GM12872 (cell line): ENCODE measurements around the gene XKR8.

ENCODE experiments used
- TF ChIP-seq, protein P1 (sequence below): IDR thresholded peaks from 3 replicates; pipeline ENCODE4 v1.5.1; 2011; ENCODE audit warnings: low read depth, mild to moderate bottlenecking, low read length, moderate library complexity; ENCODE audit not compliant: insufficient read depth

Gene XKR8

DNA sequence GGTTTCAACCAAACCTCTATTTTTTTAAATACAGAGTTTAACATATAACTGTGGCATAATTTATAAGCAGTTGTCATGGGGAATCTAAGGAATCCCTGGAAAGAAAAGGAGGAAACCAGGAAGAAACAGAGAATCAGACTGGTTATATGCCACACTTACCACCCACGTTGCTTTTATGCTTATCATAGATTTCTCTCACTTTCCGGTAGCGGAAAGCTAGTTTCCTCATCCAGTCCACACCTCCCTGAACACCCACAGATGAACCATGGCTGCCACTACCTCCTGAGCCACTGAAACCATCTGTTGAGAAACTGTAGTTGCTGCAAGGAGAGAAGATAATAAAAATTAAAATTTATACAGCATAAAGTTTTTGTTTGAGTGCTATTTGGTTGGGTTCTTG lies 33.5 kb downstream of the XKR8 start:
- TF ChIP-seq, protein P1, sequence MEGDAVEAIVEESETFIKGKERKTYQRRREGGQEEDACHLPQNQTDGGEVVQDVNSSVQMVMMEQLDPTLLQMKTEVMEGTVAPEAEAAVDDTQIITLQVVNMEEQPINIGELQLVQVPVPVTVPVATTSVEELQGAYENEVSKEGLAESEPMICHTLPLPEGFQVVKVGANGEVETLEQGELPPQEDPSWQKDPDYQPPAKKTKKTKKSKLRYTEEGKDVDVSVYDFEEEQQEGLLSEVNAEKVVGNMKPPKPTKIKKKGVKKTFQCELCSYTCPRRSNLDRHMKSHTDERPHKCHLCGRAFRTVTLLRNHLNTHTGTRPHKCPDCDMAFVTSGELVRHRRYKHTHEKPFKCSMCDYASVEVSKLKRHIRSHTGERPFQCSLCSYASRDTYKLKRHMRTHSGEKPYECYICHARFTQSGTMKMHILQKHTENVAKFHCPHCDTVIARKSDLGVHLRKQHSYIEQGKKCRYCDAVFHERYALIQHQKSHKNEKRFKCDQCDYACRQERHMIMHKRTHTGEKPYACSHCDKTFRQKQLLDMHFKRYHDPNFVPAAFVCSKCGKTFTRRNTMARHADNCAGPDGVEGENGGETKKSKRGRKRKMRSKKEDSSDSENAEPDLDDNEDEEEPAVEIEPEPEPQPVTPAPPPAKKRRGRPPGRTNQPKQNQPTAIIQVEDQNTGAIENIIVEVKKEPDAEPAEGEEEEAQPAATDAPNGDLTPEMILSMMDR = no peak

DNA sequence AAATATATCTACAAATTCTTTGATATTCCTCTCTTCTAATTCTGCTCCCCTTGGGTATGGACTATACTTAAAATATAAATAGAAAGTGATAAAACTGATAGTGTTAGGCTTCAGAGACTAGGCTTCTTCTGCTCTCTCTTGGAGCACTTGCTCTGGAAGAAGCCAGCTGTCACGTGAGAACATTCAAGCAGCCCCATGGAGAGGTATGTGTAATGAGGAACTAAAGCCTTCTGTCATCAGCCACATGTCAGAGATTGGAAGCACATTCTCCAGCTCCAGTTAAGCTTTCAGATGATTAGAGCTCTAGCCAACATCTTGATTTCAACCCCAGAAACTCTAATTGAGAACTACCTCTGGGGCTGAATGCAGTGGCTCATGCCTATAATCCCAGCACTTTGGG lies 34.3 kb downstream of the XKR8 start:
- TF ChIP-seq, protein P1 = no peak

DNA sequence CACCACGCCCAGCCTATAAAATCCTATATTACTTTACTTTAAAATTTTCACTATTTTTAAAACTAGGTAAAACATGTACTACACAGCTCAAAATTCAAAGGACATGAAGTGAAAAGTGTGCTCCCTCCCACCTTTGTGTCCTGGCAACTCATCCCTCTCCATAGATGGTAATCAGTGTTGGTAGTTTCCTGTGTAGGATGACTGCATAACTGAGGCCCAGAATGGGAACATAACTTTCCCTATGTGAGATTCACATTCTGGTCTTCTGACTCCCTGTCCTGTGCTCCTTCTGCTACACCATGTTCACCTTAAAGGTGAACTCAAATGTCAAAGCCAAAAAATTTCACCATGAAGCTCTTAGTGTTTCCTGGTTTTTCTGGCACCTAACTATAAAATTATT lies 39.3 kb downstream of the XKR8 start:
- TF ChIP-seq, protein P1 = no peak

DNA sequence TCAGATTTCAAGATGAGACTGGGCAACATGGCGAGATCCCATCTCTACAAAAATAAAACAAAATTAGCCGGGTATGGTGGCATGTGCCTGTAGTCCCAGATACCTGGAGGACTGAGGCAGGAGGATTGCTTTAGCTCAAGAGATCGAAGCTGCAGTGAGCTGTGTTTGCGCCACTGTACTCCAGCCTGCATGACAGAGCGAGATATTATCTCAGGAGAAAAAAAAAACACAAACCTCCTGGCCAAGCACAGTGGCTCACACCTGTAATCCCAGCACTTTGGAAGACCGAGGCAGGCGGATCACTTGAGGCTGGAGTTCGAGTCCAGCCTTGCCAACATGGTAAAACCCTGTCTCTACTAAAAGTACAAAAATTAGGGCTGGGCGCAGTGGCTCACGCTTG lies 42.8 kb downstream of the XKR8 start:
- TF ChIP-seq, protein P1 = no peak

DNA sequence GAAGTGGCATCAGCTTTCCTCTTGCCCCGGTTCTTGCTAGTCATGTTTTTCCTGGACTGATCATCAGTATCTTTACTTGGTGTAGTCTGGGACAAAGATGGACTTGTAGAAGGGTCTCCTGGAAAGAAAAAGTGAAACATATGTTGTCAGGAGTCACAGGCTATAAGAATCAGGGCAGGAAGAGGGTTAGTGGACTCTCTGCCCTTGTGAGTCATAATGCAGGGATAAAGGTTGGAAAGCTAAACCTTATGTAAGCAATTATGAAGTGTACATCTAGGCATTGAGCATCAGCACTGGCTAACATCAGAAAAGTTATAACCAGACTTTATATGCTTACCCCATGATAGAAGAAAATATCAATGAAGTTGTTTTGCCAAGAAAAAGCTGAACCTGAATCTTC lies 51.2 kb downstream of the XKR8 start:
- TF ChIP-seq, protein P1 = no peak
